GM04504 (cell line): Measurements from ENCODE around the gene RPS6KA6.
"Not testable (repeated sequence)": the region's sequence is repeated elsewhere in the genome, so short reads cannot be mapped to it uniquely, and the experiment has no call there.

Experiments used
- DNase-seq: peaks from one replicate; pipeline ENCODE4 v3.0.0-alpha.2; 2012; ENCODE audit warnings: low read depth

RPS6KA6 gene

GRCh38 chrX:84162401-84162800, 25.6 kb downstream of the RPS6KA6 start:
- no peak for DNase-seq

GRCh38 chrX:84161641-84162040, 26.4 kb downstream of the RPS6KA6 start:
- DNase-seq, result no peak

- no peak for DNase-seq
Measured at GRCh38 chrX:84160736-84161135, 27.3 kb downstream of the RPS6KA6 start.

GRCh38 chrX:84156821-84157220, 31.2 kb downstream of the RPS6KA6 start:
- no peak for DNase-seq

- DNase-seq, result no peak
Measured at GRCh38 chrX:84155938-84156337, 32.1 kb downstream of the RPS6KA6 start.

GRCh38 chrX:84153538-84153937, 34.5 kb downstream of the RPS6KA6 start:
- no peak for DNase-seq

- DNase-seq, result no peak
Measured at GRCh38 chrX:84144991-84145390, 43.0 kb downstream of the RPS6KA6 start.

GRCh38 chrX:84144281-84144680, 43.7 kb downstream of the RPS6KA6 start:
- no peak for DNase-seq

GRCh38 chrX:84133023-84133422, 55.0 kb downstream of the RPS6KA6 start:
- DNase-seq, result no peak

GRCh38 chrX:84123585-84123984, 64.4 kb downstream of the RPS6KA6 start:
- no peak for DNase-seq

- DNase-seq, result no peak
Measured at GRCh38 chrX:84118769-84119168, 69.2 kb downstream of the RPS6KA6 start.

GRCh38 chrX:84118315-84118714, 69.7 kb downstream of the RPS6KA6 start:
- DNase-seq, result no peak

GRCh38 chrX:84108584-84108983, 79.4 kb downstream of the RPS6KA6 start:
- DNase-seq, result no peak

GRCh38 chrX:84099120-84099519, 88.9 kb downstream of the RPS6KA6 start:
- no peak for DNase-seq

- not testable (repeated sequence) for DNase-seq
Measured at GRCh38 chrX:84079479-84080197, 108.4 kb downstream of the RPS6KA6 start.

GRCh38 chrX:84078991-84079390, 109.0 kb downstream of the RPS6KA6 start:
- no peak for DNase-seq

- DNase-seq, result no peak
Measured at GRCh38 chrX:84064814-84065213, 123.2 kb downstream of the RPS6KA6 start.

GRCh38 chrX:84064164-84064563, 123.8 kb downstream of the RPS6KA6 start:
- DNase-seq, result no peak

GRCh38 chrX:84047339-84047738, 140.7 kb downstream of the RPS6KA6 start:
- no peak for DNase-seq

GRCh38 chrX:84046403-84046984, 141.5 kb downstream of the RPS6KA6 start:
- peak; percentile 8 for DNase-seq

GRCh38 chrX:84044051-84044450, 143.9 kb downstream of the RPS6KA6 start:
- no peak for DNase-seq
